HG03097 (cell line): ENCODE data around the gene GLB1L2.

Source experiments
- ATAC-seq: cut with Tn5 transposase; IDR thresholded peaks from one replicate; pipeline ENCODE4 v1.9.1; 2021; ENCODE audit not compliant: unreplicated experiment, low FRiP score

The GLB1L2 gene

GRCh38 chr11:134365011-134365925 is 33.5 kb downstream of the GLB1L2 start:
- ATAC-seq: no peak

GRCh38 chr11:134366254-134366653 is 34.5 kb downstream of the GLB1L2 start:
- ATAC-seq: no peak

- no peak for ATAC-seq
Measured at GRCh38 chr11:134367781-134368180, 36.0 kb downstream of the GLB1L2 start.

- ATAC-seq: no peak
Measured at GRCh38 chr11:134369656-134370525, 38.1 kb downstream of the GLB1L2 start.

- no peak for ATAC-seq
Measured at GRCh38 chr11:134370526-134371435, 39.0 kb downstream of the GLB1L2 start.

- ATAC-seq: no peak
Measured at GRCh38 chr11:134371436-134372185, 39.8 kb downstream of the GLB1L2 start.

GRCh38 chr11:134372536-134372935 is 40.7 kb downstream of the GLB1L2 start:
- ATAC-seq: no peak

GRCh38 chr11:134372961-134373360 is 41.2 kb downstream of the GLB1L2 start:
- no peak for ATAC-seq

- no peak for ATAC-seq
Measured at GRCh38 chr11:134373591-134374052, 41.8 kb downstream of the GLB1L2 start.

GRCh38 chr11:134374171-134374570 is 42.4 kb downstream of the GLB1L2 start:
- ATAC-seq: no peak

- no peak for ATAC-seq
Measured at GRCh38 chr11:134374891-134375550, 43.2 kb downstream of the GLB1L2 start.

GRCh38 chr11:134376150-134376921 is 44.5 kb downstream of the GLB1L2 start:
- no peak for ATAC-seq

GRCh38 chr11:134377876-134378275 is 46.1 kb downstream of the GLB1L2 start:
- no peak for ATAC-seq

GRCh38 chr11:134379241-134379640 is 47.5 kb downstream of the GLB1L2 start:
- no peak for ATAC-seq

- ATAC-seq: no peak
Measured at GRCh38 chr11:134380229-134380628, 48.4 kb downstream of the GLB1L2 start.

GRCh38 chr11:134380785-134381184 is 49.0 kb downstream of the GLB1L2 start:
- no peak for ATAC-seq

- ATAC-seq: no peak
Measured at GRCh38 chr11:134382257-134382656, 50.5 kb downstream of the GLB1L2 start.

- no peak for ATAC-seq
Measured at GRCh38 chr11:134382830-134383229, 51.0 kb downstream of the GLB1L2 start.
